Neutrophil (primary cell): ENCODE results near the gene PRKD3.

Experiments used
- H3K27ac ChIP-seq: fragments of 200-600 bp; sonication (generic); 2 replicates; pipeline ENCODE4 v1.5.1; 2016; ENCODE audit warnings: mild to moderate bottlenecking, moderate library complexity
- H3K27me3 ChIP-seq: fragments of 200-600 bp; sonication (generic); 2 replicates; pipeline ENCODE4 v1.6.0; 2016; ENCODE audit warnings: mild to moderate bottlenecking
- H3K36me3 ChIP-seq: fragments of 200-600 bp; sonication (generic); 2 replicates; pipeline ENCODE4 v1.5.1; 2017
- H3K4me1 ChIP-seq, 2 experiments: fragments of 200-600 bp in 1 of 2; sonication (generic) in 1 of 2; 1 replicate in 1 of 2; 2 replicates in 1 of 2; pipeline versions ENCODE4 v1.5.1 to v1.6.1; 2013 to 2016; ENCODE audit warnings: low read depth in 1 of 2, low read length in 1 of 2, mild to moderate bottlenecking in 1 of 2, moderate library complexity in 1 of 2; ENCODE audit not compliant: control insufficient read depth in 1 of 2, insufficient read depth in 1 of 2
- H3K4me3 ChIP-seq, 2 experiments: fragments of 200-600 bp in 1 of 2; sonication (generic) in 1 of 2; 1 replicate in 1 of 2; 2 replicates in 1 of 2; pipeline ENCODE4 v1.5.1; 2013 to 2016; ENCODE audit warnings: low read depth in 1 of 2, low read length in 1 of 2, mild to moderate bottlenecking in 1 of 2, moderate library complexity in 1 of 2
- H3K9me3 ChIP-seq: fragments of 200-600 bp; sonication (generic); 2 replicates; pipeline ENCODE4 v1.5.1; 2016
- TF ChIP-seq, protein P1 (sequence below): fragments of 200-600 bp; sonication (generic); IDR thresholded peaks from 2 replicates; pipeline ENCODE4 v1.5.1; 2016; ENCODE audit warnings: antibody characterized with exemption

Gene PRKD3

DNA sequence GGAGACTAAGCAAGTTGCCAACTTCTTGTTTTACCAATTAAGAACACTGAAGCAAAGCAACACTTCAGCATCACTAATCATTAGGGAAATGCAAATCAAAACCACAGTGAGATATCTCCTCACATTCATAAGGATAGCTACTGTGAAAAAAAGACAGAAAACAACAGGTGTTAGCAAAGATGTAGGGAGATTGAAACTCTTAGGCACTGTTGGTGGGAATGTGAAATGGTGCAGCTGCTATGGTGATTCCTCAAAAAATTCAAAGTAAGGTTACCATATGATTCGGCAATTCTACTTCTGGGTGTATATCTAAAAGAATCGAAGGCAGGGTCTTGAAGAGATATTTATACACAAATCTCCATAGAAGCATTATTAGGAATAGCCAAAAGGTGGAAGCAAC is 8.6 kb upstream of the PRKD3 start:
- TF ChIP-seq, protein P1, sequence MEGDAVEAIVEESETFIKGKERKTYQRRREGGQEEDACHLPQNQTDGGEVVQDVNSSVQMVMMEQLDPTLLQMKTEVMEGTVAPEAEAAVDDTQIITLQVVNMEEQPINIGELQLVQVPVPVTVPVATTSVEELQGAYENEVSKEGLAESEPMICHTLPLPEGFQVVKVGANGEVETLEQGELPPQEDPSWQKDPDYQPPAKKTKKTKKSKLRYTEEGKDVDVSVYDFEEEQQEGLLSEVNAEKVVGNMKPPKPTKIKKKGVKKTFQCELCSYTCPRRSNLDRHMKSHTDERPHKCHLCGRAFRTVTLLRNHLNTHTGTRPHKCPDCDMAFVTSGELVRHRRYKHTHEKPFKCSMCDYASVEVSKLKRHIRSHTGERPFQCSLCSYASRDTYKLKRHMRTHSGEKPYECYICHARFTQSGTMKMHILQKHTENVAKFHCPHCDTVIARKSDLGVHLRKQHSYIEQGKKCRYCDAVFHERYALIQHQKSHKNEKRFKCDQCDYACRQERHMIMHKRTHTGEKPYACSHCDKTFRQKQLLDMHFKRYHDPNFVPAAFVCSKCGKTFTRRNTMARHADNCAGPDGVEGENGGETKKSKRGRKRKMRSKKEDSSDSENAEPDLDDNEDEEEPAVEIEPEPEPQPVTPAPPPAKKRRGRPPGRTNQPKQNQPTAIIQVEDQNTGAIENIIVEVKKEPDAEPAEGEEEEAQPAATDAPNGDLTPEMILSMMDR: no peak

DNA sequence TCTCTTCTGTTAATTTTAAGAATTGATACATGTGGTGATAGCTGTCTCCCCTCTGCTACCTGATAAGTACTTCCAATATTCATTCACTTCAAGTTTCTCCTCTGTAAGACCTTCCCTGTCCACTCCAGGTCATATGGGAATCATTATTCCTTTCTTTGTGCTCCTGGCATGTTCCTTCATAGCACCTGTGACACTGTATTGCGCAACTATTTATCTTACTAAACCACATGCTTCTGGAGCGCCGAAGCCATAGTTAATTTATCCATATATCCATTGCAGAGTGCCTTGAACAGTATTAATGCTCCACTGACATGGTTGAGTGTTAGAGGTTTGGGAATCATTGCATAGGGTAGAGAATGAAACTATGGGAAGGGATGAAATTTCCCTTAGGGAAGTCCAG is 7.9 kb upstream of the PRKD3 start:
- Histone ChIP-seq H3K27me3 (peaks cover 8% of the 10 kb centered on the region), H3K4me3 (no peak overlapping the region), H3K27ac (no peak overlapping the region), H3K9me3 (no peaks in the 10 kb centered on the region), H3K36me3 (no peaks in the 10 kb centered on the region), H3K4me1 (peaks cover 3 to 8% of the 10 kb centered on the region in 2 experiments)
- TF ChIP-seq, protein P1: no peak

More for the DNA sequence above, 8.6 kb upstream of the PRKD3 start:
- H3K4me1 ChIP-seq: peaks cover 3 to 8% of the 10 kb centered on the region in 2 experiments
- H3K27ac ChIP-seq: no peak overlapping the region
- H3K9me3 ChIP-seq: no peaks in the 10 kb centered on the region
- no peak overlapping the region for H3K4me3 ChIP-seq
- H3K27me3 ChIP-seq: peaks cover 2% of the 10 kb centered on the region
- no peaks in the 10 kb centered on the region for H3K36me3 ChIP-seq

DNA sequence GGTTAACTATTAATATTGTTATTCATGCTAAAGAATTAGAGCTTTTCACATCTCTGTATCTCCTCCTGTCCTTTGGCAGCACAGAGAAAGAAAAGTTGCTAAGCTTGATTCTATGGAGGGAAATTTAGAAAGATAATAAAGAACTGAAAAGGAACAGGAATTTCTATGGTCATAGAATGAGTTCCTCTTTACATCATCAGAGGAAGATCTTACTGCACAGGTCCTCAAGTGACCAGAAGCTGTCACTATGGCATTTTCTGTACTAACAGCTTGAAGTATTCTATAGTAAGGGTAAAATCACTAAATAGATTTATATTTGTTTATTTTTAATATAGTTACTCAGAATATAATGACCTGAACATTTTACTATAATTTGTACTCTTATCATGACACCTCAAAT is 6.0 kb upstream of the PRKD3 start:
- Histone ChIP-seq H3K27me3 (peaks cover 27% of the 10 kb centered on the region), H3K9me3 (no peaks in the 10 kb centered on the region), H3K27ac (no peak overlapping the region), H3K4me1 (peaks cover 3 to 8% of the 10 kb centered on the region in 2 experiments), H3K36me3 (no peaks in the 10 kb centered on the region), H3K4me3 (no peak overlapping the region)
- TF ChIP-seq, protein P1: no peak

DNA sequence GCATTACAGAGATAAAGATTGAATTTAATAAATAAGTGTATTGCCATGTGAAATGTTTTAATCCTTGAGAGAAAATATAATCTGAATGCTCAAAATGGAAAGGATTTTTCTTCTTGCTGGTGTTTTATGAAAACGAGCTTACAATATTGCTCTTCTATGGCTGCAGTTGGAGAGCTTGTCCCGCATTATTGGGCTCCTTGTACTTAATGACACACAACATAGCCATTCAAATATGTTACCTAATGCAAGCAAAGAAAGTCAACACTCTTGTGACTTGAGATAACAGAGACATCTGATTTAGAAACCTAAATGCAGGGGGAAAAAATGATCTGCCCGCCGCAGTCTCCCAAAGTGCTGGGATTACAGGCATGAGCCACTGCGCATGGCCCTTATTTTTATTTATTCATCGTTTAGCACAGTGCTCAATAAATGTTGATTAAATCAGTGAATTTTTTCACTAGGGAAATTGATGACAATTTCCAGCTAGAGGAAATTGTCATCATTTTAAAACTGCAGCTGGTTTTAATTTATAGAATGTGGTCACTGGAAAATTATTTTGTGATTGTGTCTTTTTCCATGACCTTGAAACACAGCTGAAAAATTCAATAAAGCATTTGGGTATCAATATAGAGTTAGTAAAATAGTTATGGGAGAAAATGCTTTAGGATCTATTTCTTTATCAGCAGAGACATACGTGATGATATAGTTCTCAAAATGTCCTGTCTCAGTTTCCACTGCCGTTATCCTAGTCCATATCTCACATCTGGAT is 2.4 kb upstream of the PRKD3 start:
- no peak overlapping the region for H3K4me3 ChIP-seq
- peaks cover 61% of the 10 kb centered on the region for H3K27me3 ChIP-seq
- H3K36me3 ChIP-seq: no peaks in the 10 kb centered on the region
- no peaks in the 10 kb centered on the region for H3K9me3 ChIP-seq
- H3K4me1 ChIP-seq: peaks cover 19 to 27% of the 10 kb centered on the region in 2 experiments
- no peak overlapping the region for H3K27ac ChIP-seq
- TF ChIP-seq, protein P1: no peak

DNA sequence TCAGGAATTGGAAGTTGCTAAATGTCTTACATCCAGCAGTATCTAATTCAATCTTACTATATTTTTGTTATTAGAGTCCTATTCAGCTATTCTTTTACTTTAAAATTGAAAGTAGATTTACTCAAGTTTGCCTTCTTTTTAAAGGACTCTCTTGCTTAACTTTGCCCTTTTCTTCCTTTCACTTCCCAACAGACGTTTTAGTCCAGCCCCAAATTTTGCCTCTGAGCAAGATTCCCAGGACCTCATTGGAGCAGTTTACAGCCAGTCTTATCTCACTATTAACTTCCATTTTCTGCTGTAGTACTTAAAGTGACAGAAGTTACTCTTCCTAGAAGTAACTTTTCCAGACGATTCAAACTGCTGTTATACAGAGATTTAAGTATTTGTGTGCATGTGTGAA is 1.7 kb upstream of the PRKD3 start:
- peaks cover 19 to 27% of the 10 kb centered on the region in 2 experiments for H3K4me1 ChIP-seq
- H3K9me3 ChIP-seq: no peaks in the 10 kb centered on the region
- H3K27me3 ChIP-seq: peaks cover 66% of the 10 kb centered on the region
- TF ChIP-seq, protein P1: no peak
- H3K36me3 ChIP-seq: no peaks in the 10 kb centered on the region
- H3K27ac ChIP-seq: no peak overlapping the region
- no peak overlapping the region for H3K4me3 ChIP-seq
